Amniotic stem cell (primary cell): ENCODE measurements around the gene ST3GAL3.

ENCODE experiments used
- DNase-seq: peaks from one replicate; lab custom pipeline; 2025; lab: John Stamatoyannopoulos, UW

The ST3GAL3 gene

DNA sequence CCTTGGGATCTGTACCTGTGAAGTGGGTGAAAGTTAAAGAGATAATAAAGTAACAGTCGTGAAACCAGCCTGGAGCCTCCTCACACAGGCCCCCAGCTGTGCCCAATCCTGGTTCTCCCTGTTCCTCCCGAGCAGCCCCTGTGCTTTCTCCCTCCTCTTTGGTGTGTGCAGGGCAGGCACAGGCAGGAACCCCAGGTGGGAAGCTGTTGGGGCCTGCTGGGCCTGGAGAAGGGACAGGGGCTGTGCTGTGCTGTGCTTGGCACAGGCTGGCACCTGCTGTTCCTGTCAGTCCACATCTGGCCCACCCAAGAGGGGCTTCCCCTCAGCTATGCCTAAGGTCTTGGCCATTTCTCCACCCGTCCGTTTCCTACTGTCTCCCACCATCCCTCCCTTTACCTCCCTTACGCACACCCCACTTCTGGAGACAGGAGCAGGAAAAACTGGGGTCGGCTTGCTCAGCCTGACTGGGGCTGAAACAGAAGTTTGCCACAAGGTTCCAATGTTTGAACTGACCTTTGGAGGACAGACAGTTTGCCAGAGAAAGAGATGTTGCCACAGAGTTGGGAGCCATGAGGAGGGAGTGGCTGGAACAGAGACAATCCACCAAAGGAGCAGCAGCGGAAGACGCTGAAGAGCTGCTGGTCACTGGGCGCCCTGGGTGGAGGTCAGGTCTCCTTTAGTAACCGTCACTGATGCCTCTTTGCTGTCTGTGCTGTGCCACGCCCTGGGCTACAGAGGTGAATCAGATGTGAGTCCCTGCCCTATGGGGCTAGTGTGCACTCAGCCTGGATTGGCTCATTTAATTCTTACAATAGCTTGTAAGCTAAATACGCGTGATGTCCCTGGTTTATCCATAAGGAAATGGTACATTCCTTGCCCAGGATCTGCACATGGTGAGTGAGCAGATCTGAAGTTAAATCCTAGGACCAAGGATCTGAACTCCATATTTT, 207.5 kb downstream of the ST3GAL3 start:
- DNase-seq: no peak

DNA sequence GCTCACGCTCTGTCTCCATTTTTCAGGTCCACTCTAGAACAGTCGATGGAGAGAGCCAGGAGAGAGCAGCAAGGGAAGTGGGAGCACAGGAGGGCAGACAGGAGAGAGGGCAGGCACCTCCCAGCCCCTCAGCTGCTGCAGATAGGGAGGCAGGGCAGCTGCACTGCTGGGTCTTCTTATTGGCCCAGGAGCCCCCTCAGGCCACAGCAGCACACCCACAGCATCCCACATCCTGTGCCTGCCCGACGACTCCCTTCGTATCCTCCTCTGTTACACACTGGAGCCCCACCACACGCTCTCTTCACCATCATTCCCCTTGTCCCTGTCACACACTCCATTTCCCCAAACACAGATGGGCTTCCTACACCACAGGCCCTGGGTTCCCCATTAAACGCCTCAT, 212.6 kb downstream of the ST3GAL3 start:
- no peak for DNase-seq

DNA sequence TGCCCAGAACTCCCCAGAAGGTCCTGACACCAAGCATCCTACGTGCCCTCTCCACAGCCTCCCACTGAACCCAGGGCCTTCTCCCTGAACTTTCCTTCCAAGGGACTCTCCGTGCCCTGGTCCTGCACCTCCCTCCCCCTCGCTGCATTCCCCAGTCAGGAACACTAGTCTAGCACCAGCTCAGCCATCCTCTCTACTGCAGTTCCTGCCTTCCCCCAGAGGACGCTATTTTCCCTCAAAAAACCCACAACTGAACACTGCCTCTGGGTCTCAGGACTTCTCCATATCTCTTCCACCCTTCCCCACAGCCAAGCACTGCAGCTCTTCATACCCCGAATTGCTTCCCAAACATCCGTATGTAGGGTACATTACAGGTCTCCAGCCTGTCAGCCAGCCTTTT, 213.7 kb downstream of the ST3GAL3 start:
- no peak for DNase-seq

DNA sequence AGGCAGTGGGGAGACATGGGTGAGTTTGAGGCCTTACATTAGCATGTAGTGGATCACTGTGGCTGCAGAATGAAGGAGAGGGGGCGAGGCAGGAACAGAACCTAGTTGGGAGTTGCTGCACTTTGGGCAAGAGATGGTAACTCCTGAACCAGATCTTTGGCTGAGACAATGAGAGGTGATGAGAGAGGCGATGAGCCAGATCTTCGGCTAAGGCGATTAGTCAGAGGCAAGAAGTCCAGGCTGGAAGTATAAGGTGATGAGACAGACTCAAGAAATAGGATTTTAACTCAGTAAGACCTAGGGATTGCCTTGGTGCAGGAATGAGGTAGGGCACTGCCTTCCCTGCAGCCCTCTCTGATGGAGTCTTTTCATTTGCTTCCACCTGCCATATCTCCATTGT, 217.2 kb downstream of the ST3GAL3 start:
- DNase-seq: no peak

DNA sequence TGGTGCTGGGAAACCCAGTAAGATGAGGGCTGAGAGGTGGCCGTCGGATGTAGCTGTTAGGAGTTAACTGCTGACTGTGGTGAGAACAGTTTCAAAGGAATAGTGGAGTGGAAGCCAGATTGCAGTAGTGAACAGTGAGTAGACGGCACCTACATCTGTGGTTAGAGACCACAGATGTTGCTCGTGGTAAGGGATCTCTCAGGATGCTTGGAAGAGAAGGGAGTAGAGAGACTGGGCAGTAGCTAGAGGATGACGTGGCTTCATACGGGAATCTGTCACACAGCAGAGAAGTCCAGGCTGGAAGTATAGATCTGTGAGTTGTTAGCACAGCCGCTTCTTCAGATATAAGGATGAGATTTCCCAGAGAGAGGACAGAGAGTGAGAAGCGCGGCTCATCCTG, 218.5 kb downstream of the ST3GAL3 start:
- DNase-seq: no peak

DNA sequence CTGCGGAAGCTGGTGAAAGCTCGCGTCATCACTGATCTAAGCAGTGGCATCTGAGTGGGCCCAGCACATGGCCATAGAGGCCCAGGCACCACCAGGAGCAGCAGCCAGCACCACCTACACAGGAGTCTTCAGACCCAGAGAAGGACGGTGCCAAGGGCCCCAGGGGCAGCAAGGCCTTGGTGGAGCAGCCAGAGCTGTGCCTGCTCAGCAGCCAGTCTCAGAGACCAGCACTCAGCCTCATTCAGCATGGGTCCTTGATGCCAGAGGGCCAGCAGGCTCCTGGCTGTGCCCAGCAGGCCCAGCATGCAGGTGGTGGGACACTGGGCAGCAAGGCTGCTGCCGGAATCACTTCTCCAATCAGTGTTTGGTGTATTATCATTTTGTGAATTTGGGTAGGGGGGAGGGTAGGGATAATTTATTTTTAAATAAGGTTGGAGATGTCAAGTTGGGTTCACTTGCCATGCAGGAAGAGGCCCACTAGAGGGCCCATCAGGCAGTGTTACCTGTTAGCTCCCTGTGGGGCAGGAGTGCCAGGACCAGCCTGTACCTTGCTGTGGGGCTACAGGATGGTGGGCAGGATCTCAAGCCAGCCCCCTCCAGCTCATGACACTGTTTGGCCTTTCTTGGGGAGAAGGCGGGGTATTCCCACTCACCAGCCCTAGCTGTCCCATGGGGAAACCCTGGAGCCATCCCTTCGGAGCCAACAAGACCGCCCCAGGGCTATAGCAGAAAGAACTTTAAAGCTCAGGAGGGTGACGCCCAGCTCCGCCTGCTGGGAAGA, 223.0 kb downstream of the ST3GAL3 start:
- no peak for DNase-seq

DNA sequence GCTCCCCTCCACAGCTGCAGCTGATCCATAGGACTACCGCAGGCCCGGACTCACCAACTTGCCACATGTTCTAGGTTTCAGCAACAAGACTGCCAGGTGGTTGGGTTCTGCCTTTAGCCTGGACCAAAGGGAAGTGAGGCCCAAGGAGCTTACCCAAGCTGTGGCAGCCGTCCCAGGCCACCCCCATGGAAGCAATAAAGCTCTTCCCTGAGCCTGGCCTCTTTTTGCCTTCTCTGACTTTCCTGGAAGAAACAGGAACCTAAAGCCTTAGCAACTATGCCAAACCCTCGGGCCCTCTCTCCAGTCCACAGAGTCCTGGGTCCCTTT, 223.6 kb downstream of the ST3GAL3 start:
- no peak for DNase-seq

DNA sequence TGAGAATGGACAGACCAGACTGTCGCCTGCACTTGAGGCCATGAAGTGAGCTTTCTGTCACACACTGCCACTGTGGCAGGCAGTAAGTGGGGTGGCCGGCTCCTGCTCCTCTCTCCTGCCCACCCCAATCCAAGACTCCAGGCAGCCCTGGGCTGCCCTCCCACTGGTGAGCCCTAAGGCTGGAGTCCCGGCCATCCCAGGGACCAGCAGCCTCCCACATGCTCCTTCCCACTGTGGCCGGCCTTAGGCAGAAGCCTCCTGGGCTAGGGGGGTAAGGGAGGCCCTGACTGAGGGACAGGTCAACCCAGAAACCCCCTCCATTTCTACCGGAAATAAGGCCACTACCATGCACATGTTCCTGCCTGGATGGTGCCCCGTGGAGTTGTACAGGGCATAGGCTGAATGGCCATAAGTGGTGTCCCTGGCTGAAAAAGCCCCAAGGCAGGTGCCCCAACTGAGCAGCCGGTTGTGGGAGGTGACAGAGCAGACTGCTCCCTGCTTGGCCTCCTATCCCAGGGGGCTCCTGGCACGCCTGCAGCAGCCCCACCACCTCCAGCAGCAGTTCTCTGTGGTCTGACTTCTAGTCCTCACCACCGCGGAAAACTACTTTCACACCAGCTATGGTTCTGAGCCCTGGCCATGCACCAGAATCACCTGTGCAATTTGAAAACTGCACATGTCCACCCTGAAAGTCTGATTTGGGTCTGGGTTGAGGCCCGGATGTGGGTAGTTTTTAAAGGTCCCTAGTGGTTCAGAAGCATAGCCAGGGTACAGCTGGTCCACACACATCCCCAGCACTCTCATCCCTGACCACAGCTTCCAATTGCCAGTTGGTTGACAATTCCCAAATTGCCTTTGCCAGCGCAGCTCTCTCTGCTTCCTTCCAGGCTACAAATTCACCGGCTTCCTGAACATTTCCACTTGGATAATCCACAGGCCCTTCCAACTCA, 224.7 kb downstream of the ST3GAL3 start:
- DNase-seq: no peak

DNA sequence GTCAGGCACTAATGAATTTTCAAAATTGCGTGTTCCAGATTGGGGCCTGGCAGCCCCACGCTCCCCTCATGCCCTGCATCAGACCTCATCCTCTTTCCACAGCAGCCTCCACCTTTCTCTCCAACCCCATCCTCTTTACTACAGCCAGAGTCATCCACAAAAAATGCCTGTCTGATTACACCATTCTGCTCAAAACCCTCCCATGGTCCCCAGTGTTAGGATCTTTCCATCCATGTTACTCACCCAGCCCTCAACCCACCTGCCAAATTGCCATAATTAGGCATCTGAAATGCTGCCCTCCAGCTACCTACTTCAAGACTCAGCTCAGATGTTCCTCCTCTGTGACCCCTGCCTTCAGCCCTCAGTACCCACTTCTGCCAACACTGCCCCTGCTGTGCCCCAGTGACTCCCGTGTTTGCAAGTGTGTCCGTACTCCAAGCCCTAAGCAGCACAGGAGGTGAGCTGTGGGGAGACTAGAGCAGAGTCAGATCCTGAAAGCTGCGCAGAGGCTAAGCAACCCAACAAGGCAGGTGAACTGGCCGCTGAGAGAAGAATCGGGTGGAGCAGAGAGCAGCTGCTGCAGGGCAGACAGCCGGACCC, 225.6 kb downstream of the ST3GAL3 start:
- DNase-seq: no peak

DNA sequence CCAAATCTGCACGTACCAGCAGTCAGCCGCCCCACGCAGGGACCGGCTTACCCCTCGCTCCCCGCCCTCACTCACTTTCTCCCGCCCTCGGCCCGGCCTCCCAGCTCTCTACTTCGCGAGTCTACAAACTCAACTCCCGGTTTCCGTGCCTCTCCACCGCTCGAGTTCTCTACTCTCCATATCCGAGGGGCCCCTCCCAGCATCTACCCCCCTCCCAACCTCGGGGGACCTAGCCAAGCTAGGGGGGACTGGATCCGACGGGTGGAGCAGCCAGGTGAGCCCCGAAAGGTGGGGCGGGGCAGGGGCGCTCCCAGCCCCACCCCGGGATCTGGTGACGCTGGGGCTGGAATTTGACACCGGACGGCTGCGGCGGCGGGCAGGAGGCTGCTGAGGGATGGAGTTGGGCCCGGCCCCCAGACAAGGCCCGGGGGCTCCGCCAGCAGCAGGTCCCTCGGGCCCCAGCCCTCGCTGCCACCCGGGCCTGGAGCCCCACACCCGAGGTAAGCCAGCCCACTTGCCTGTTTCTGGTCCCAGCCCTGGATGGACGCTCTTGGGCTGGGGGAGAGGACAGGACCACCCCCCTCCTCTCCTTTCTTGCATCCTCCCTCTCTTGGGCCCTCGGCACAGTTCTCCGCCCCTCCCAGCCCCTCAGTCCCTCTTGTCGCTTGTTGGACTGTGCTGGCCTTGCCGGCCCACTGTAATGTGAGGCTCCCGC, 226.2 kb downstream of the ST3GAL3 start, which contains the start of gene ARTN:
Gene ARTN (plus strand): TSS at position 416 of the 715 bp plus-strand sequence. CDS start 1,856 bp downstream, outside the sequence.
- no peak for DNase-seq

DNA sequence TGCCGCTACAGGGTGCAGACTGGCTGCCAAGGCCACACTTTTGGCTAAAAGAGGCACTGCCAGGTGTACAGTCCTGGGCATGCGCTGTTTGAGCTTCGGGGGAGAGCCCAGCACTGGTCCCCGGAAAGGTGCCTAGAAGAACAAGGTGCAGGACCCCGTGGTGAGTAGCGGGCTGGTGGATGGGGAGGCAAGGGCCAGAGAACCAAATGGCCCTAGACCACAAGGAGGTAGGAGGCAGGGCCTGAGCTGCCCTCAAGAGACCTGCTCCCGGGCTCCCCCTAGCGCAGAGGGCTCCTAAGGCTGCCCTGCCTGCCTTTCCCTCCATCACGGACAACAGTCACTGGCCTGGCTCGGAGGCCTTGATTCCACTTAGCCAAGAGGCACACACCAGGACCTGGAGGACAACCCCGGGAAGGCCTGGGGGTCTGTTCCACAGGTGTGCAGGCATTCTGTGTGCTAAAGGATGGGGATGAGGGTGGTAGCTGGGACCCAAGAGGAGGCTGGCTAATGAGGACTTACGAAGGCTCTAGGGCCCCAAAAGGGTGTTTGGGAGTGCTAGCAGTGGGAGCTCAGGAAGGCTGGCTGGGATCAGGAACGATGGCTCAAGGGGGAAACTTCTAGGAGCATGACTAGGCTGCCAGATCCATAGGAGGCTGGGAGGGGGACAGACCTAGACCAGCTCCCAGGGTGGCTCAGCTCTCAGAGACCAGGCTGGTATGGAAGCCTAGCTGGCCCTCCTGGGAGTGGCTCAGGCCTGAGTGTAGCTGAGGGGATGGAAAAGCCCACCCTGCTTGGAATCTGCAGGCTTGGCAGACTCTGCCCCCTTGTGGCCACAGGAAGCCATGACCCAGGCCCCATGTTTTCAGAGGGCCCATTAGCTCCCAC, 227.0 kb downstream of the ST3GAL3 start:
- peak; percentile 20 for DNase-seq

DNA sequence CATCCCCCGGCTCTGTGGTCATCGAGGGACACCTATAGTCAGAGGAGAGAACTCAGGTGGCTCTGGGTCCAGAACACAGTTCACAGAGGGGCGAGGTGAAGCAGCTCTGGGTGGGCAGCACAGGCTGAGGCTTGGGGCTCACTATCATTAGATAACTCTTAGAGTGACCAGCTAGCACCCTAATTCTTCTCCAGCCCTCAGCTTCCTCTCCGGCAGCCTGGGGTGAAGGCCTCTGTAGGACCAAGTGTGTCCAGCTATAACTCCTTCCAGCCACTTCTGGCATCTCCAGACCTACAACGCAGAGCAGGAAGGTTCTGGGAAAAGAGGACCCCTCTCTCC, 227.6 kb downstream of the ST3GAL3 start:
- DNase-seq: no peak

DNA sequence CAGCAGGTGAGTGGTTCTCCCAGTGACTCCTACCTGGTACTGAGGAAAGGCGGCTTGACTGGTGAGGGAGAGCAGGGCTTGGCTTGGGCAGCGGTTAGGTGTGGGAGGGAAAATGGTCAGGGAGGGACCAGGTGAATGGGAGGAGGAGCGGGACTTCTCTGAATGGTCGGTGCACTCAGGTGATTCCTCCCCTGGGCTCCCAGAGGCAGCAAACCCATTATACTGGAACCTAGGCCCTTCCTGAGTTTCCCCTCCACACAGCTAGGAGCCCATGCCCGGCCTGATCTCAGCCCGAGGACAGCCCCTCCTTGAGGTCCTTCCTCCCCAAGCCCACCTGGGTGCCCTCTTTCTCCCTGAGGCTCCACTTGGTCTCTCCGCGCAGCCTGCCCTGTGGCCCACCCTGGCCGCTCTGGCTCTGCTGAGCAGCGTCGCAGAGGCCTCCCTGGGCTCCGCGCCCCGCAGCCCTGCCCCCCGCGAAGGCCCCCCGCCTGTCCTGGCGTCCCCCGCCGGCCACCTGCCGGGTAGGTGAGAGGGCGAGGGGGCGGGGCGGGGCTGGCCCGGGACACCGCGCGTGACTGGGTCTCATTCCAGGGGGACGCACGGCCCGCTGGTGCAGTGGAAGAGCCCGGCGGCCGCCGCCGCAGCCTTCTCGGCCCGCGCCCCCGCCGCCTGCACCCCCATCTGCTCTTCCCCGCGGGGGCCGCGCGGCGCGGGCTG, 228.5 kb downstream of the ST3GAL3 start:
- no peak for DNase-seq

DNA sequence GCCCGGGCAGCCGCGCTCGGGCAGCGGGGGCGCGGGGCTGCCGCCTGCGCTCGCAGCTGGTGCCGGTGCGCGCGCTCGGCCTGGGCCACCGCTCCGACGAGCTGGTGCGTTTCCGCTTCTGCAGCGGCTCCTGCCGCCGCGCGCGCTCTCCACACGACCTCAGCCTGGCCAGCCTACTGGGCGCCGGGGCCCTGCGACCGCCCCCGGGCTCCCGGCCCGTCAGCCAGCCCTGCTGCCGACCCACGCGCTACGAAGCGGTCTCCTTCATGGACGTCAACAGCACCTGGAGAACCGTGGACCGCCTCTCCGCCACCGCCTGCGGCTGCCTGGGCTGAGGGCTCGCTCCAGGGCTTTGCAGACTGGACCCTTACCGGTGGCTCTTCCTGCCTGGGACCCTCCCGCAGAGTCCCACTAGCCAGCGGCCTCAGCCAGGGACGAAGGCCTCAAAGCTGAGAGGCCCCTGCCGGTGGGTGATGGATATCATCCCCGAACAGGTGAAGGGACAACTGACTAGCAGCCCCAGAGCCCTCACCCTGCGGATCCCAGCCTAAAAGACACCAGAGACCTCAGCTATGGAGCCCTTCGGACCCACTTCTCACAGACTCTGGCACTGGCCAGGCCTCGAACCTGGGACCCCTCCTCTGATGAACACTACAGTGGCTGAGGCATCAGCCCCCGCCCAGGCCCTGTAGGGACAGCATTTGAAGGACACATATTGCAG, 229.3 kb downstream of the ST3GAL3 start:
- no peak for DNase-seq

DNA sequence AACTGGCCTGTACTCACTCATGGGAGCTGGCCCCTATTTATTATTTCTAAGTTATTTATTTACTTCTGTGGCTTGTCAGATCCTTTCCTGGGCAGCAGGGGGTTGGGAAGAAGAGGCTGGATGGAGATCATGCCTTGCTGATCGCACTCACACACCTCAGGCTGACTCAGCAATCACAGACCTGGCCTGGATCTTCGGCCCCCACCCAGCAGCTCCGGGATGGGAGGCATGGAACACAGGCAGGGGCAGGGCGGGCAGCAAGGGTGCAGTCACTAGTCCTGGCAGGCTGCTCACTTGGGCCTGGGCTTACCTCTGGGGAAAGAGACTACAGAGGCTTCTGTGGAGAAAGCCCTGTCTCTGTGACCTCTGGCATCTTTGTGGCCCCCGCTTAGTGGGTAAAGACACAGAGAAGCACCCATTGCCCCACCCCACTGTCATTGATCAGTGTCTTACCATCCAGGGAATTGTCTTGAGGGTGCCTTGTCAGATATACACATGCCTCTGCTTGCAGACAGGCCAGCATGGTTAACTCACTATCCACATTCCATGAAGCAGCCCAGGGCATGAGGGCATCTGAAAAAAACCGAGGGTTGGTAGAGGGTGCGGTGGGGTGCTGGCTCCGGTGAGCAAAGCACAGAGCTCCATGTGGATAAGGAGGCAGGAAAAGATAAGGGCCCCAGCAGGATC, 230.0 kb downstream of the ST3GAL3 start:
- DNase-seq: no peak

DNA sequence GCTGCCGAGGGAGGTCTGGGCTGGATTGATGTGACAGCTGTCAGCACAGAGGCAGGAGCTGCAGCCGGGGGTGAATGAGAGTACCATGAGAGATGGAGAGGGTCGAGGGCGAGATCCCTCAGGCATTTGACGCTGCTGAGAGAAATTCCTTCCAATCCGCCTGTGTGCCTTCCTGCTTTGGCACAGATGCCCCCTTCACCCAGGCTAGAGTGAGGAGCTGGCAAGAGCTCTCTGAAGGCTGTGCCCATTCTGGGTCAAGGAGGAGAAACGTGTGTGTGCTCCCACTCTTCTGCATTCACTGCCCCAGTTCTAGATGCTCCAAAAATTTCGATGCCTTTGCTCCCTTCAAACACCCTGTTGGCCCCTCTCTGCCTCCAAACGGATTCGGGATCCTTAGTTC, 231.0 kb downstream of the ST3GAL3 start:
- DNase-seq: no peak

DNA sequence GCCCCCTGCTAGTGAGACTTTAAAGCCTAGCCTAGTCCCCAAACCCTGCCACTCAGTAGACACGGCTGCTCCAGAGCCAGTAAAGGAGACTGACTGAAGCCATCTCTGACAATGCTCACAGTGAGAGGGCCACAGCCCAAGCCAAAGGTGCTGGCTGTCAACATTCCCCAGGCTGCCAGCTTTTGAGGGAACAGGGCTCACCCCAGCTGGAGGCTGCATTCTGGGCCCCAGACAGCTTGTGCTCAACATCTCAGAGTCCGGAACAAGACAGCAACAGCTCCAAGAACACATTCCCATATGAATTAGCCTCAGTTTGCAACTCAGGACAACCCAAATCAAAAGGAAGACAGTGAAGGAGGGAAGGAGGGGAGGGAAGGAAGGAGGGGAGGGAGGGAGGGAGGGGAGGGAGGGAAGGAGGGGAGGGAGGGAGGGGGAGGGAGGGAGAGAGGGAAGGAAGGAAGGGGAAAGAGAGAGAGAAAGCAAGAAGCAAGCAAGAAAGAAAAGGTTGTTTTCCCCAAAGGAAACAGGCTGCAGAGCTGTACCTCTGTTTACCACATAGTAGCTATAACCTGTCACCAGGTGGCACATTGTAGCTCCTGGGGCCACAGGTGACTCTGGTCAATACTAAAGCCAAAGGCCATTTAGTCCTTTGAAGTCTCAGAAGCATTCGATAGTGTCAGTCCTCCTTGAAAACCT, 231.7 kb downstream of the ST3GAL3 start:
- no peak for DNase-seq

DNA sequence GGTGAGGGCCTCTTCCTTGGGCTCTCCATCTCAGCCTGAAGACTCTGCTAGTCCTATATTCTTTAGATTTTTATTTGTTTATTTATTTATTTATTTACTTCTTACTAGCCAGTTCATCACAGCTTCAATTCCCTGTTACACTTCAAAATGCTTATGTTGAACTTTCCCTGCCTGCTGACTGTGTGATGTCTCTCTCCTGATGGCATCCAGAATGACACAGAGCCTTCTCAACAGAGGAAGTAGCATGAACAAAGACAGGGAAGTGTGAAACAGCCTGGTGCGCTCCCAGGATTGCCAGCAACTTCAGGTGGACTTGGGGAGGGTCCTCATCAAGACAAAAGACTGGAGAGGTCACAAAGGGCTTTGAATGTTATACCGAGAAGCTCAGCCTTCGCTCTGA, 235.1 kb downstream of the ST3GAL3 start:
- DNase-seq: no peak
